Ureter (tissue), 1 donor: ENCODE results near the gene MRPS6. TPM values are rescaled to one million over a fixed set of nuclear protein-coding genes. Genes with fewer than 3 reads are reported as not detected.

Experiments used
- DNase-seq: peaks from one replicate; pipeline ENCODE4 v3.0.0-alpha.2; 2020; ENCODE audit warnings: low spot score
- total RNA-seq: library from RNA; stranded (reverse); gene quantifications from one replicate; pipeline ENCODE4 v1.2.4, GENCODE V29; 2023
- donor health status: DM: yes; HTN: yes; CAD: no.

The MRPS6 gene
- total RNA-seq, 1 donor from 2014 or later = 43.5 TPM

DNA sequence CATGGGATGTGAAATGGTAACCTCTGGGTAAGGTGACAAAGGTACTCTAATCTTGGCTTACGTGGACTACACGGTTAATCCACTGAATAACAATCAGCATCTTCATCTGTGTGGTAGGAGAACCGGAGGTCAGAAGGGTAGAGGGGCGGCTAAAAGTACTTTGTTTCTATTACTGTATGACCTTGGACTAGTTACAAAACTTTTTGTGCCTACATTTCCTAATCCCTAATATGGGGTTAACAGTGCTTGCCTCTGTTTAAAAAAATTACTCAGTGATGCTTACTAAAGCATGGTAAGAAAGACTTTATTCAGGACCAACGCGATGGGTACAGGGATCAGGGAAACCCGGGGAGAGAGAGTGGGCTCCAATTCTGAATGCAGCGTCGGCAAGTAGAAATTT, 1.7 kb upstream of the MRPS6 start:
- no peak for DNase-seq

GRCh38 chr21:34072145-34073031, 990 bp upstream of the MRPS6 start:
- peak; percentile 56 for DNase-seq

DNA sequence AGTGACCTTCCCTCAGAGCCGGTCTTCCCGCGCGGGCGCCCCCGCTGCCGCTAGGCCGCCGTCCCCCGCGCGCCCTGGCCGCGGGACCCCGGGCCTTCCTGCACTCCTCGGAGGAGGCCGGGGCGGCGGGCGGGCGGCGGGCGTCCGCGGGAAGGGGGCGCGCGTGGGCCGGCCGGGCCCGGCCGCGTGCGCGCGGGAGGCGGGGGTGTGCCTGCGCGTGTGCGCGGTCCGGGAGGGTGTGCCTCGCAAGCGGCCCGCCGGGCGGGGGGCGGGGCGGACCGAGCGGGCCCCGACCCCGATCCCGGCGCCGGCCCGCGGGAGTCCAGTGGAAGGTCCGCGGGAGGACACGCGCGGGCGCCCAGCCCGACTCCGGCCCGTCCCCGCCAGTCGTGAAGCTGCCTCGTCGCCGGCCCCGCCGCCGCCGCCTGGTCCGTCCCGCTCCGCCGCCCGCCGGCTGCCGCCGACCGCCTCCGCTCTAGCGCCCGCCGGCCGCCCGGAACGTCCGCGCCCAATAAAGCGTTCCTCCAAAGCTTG, 438 bp downstream of the MRPS6 start:
- DNase-seq = no peak

DNA sequence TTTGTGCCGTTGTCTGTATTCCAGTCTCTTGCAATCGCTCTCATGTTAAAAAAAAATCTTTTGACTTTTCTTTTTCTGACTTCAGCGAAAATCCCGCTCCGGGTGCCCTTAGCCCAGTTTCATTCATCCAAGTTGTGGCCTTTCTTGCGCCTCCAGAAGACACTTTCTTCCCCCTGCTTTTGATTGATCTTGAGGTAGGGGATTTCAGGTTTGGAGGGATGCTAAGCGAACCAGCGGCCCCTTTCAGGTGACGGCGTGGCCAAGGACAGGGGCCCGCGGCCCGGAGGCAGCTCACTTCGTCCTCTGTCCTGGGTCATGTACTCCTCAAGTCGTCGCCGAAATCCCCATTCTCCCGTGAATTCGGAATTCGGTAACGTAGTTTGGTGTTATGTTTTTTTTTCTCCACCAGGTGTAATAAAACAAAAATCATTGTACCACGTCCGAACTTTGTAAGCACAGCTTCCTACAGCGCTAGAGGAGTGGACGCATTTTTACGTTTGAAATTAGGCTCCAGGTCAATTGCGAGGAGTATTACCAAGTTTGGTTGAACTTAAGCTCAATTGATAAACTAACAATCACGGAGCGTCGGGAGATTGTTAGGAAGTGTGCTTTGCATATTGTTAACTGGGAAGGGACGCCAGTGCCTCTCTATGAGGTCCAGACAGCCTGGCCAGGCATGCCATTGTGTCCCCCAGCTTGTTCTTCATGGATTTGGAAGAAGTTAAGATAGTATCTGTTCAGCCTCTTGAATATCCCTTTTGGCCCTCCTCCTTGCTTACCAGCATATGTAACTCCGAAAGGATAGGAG, 1.1 kb downstream of the MRPS6 start:
- no peak for DNase-seq

DNA sequence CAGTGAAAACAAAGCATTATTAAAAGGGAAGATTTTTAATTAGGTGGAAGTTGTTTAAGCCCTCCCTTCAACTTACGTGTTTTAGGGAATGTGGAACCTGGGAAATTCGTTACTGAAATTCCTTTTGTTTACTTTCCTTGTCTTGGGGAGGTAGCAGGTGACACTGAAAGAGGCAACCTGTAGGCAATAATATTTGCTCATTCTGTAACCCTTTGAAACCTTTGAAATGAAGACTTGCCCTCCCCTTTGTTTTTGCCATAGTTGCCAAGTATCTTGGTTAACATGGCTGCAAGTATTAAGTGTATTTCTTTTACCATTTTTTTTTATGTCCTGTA, 1.7 kb downstream of the MRPS6 start:
- no peak for DNase-seq

DNA sequence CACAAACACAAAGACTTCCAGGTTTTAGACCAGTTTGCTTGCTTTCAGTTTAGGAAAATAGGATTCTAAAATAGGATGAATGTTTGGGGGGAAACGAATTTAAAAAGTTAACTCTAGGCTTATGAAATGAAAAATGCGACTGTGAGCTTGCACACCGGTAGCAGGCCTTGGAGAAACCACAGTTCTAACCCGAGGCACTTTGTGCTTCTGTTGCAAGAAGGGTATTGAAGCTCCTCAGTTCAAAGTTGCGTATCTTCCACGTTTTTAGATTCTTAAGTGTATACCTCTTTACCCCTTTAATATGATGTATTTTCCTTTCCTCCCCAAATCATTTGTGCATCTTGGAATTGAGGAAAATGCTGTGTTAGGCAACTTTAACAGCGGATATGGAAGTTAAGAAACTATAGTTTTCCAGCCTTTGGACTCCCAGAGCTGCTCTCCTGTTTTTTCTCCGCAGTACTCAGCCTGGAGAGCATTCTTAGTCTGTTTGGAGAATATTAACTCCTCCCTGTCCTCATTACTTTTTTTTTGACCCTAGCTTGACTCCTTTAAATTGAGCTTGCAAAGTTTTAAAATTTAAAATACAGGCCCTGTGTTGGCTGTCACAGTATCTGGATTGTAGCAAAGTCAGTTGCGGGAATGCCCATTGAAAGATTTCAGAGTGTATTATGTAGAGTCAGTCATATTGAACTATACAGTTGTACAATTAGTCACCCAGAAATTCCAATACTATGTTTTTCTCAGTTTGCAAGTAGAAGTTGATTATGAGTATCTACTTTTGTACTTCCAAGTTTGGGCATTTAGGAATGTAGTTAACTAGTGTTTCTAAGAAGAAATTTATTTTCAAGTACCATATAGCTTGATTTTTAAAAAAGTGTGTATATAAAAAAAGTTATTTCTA, 2.6 kb downstream of the MRPS6 start:
- no peak for DNase-seq

GRCh38 chr21:34076835-34077234, 3.5 kb downstream of the MRPS6 start:
- no peak for DNase-seq

- no peak for DNase-seq
These were observed 4.5 kb downstream of the MRPS6 start for GRCh38 chr21:34077888-34078287.

GRCh38 chr21:34078915-34079314, 5.5 kb downstream of the MRPS6 start:
- no peak for DNase-seq

- DNase-seq = no peak
These were observed 7.3 kb downstream of the MRPS6 start for GRCh38 chr21:34080710-34081109.

DNA sequence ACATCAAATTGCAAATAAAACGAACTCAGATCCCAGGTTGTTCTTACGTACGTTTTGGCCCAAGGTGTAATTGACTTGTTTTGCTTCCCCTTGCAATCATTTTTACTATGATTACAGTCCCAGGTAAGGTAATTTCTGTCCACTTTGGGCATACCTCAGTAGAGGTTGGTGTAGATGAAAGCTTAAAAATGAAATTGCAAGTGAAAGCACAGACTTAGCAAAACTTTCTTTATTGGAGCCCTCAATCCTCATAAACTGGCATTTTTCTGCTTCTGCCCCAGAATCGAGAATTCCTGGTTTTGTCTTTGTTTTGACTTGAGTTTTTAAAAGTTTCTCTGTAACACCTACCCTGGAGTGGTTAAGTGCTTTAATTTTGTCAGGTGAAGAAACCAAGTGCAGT, 9.4 kb downstream of the MRPS6 start:
- DNase-seq = no peak

- no peak for DNase-seq
These were observed 10.0 kb downstream of the MRPS6 start for GRCh38 chr21:34083357-34083756.

- no peak for DNase-seq
These were observed 11.8 kb downstream of the MRPS6 start for GRCh38 chr21:34085129-34085528.

GRCh38 chr21:34086887-34087306, 13.5 kb downstream of the MRPS6 start:
- DNase-seq = no peak

DNA sequence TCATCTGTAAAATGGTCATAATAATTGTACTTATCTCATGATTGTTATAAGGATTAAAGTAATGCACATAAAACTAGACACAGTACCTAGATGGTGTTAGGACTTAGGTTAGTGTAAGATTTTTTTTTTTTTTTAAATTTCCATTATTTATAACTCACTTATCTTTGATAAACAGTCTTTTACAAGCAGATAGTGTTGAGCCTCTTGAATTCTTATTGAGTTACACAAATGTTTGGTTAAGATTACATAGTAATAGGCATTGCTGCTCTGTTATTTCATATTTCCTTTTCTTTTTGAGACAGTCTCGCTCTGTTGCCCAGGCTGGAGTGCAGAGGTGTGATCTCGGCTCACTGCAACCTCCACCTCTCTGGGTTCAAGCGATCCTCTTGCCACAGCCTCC, 15.4 kb downstream of the MRPS6 start:
- DNase-seq = no peak

GRCh38 chr21:34091032-34091431, 17.7 kb downstream of the MRPS6 start:
- DNase-seq = no peak

DNA sequence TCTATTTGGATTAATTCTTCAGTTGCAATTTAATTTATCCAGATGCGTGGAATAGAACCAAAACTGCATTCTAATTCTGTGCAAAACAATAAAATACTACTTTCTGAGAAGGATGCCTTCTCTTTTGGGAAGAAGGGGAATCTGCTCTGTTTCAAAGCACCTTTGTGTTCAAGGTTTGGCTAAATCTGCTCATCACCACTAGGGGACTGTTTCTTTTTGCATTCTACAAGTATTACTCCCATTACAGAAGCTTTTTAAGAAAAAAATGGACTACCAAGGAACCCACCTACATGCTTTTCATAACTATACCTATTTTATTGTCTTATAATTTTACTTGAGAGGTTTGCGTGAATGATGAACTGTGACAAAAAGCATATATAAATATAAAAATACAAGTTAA, 18.2 kb downstream of the MRPS6 start:
- no peak for DNase-seq

GRCh38 chr21:34092262-34092921, 19.0 kb downstream of the MRPS6 start:
- no peak for DNase-seq

GRCh38 chr21:34093083-34093482, 19.7 kb downstream of the MRPS6 start:
- no peak for DNase-seq

DNA sequence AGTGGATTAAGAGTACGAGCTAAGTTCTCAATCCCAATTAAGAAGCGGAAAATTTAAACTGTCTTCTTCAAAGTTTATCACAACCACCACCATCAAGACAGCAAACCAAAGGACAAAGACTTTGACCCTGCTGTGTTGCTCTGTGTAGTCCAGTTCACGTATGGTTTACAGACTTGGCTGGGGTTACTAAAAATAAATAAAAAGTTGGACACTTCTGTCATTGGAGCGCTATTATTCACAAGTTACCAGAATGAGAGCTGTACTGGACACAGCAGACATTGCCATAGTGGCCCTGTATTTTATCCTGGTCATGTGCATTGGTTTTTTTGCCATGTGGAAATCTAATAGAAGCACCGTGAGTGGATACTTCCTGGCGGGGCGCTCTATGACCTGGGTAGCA, 21.6 kb downstream of the MRPS6 start:
- DNase-seq = no peak

DNA sequence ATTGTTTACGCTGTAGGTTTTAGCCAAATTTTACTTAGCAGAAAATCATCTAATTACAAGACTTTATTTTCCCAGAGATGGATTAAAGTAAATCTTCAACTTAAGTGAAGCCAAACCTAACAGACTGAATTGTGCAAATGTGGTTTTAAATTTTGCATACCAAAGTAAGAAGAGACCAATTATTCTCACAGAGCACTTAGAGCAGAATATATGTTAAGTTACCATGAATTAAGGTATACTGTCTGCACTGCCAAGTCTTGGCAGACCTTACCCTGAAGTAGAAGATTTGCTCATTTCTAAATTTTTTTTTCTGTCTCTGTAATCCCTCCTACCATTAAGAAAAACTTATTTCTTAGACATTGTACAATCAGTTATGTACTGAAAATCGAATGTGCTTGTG, 24.1 kb downstream of the MRPS6 start:
- no peak for DNase-seq
